HG03280 (cell line): Measurements from ENCODE around the gene PKD2L1.

Experiments used
- ATAC-seq: cut with Tn5 transposase; IDR thresholded peaks from one replicate; pipeline ENCODE4 v1.9.1; 2021; ENCODE audit warnings: mild to moderate bottlenecking, moderate library complexity; ENCODE audit not compliant: unreplicated experiment

The PKD2L1 gene

DNA sequence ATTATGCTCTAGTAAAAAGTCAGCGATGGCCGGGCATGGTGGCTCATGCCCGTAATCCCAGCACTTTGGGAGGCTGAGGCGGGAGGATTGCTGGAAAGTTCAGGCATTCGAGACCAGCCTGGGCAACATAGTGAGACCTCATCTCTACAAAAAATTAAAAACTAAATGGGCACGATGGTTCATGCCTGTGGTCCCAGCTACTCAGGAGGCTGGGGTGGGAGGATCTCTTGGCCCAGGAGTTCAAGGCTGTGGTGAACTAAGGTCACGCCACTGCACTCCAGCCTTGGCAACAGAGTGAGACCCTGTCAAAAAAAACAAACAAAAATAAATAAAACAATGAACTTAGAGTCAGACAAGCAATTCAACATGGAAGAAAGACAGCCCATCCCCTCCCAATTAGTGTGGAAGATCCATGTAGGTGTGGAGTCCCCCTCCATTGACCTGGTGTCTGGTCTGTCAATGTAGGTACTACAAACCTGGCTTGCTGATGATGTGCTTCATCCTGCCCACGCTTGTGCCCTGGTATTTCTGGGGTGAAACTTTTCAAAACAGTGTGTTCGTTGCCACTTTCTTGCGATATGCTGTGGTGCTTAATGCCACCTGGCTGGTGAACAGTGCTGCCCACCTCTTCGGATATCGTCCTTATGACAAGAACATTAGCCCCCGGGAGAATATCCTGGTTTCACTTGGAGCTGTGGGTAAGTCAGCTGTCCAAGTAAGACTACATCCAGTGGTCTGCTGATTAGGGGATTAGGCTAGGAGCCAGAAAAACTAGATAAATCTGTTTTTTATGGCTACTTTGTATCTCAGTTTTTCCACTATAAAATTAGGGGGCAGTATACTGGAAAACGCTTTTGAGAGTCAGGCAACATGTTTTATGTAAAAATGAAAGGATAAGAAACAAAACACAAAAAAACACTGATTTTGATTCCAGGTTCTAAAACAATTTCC is 26.3 kb upstream of the PKD2L1 start:
- no peak for ATAC-seq

- no peak for ATAC-seq
Measured at GRCh38 chr10:100355086-100355485, 25.1 kb upstream of the PKD2L1 start.

GRCh38 chr10:100353770-100354485 is 23.9 kb upstream of the PKD2L1 start:
- no peak for ATAC-seq

- ATAC-seq, result no peak
Measured at GRCh38 chr10:100350914-100351485, 21.0 kb upstream of the PKD2L1 start.

DNA sequence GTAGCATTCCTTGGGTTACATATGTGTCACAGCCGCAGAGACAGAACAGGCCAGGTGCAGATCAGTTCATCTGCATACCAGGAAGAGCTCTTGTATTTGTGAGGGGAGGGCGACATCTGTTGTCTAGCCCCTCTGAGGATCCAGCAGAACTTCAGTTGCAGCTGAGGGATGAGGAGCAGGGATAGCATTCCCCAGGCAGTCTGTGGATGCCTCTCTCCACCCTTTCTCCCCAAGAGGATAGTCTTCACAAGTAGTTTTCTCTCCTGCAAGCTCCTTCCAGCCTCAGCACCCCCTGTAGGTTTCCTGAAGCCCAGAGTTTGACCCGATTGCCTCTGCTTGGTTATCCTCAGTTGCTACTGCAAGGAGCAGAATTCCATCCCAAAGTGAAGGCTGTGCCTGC is 19.6 kb upstream of the PKD2L1 start:
- ATAC-seq, result no peak

DNA sequence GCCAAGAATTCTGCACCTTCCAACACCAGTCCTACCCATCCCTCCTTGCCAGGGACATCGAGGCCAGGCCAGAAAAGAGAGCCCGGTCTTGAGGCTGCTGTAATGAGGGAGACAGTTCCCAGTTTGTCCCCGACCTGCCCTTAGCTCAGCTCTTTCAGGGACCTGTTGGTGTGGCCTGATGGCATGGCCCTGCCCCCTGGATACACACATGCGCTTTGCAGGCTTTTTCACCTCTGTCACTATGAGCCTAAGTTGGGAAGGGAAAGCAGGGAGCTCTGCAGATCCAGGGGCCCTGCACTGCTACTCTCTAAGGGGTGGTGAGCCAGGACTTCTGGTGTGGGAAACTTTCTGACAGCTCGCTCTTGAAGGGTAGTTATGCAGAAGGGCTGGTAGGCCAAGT is 19.1 kb upstream of the PKD2L1 start:
- no peak for ATAC-seq

GRCh38 chr10:100348389-100348927 is 18.4 kb upstream of the PKD2L1 start:
- ATAC-seq, result no peak

DNA sequence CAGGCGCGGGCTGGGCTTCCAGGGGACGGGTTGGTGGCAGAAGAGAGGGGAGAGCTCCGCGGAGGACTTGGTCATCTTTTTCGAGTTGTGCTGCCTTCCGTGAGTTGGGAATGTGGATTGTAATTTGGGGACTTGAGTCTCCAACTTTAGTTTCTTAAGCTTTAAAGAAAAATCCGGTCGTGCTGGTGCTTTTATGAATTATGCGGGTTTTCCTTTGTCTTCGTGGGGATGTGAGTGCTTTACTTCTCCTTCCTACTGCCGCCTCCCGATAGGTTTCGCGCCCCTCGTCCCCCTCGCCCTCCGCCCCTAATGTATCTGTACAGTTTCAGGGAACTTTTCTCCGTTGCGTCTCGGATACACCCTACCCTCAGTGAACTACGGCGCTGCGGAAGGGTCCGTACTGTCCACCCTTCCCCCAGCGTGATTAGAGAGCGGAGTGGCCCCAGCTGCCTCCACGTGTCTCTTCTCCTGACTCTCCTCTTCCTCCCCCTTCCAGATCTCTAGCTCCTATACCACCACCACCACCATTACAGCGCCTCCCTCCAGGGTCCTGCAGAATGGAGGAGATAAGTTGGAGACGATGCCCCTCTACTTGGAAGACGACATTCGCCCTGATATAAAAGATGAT is 17.7 kb upstream of the PKD2L1 start:
- no peak for ATAC-seq

GRCh38 chr10:100346765-100347567 is 16.9 kb upstream of the PKD2L1 start, which contains the start of gene SCD:
Gene SCD (plus strand): TSS chr10:100347233. CDS start chr10:100347505, 272 bp downstream.
- ATAC-seq, result peak; percentile 90

GRCh38 chr10:100346351-100346764 is 16.3 kb upstream of the PKD2L1 start:
- ATAC-seq, result peak; percentile 50

DNA sequence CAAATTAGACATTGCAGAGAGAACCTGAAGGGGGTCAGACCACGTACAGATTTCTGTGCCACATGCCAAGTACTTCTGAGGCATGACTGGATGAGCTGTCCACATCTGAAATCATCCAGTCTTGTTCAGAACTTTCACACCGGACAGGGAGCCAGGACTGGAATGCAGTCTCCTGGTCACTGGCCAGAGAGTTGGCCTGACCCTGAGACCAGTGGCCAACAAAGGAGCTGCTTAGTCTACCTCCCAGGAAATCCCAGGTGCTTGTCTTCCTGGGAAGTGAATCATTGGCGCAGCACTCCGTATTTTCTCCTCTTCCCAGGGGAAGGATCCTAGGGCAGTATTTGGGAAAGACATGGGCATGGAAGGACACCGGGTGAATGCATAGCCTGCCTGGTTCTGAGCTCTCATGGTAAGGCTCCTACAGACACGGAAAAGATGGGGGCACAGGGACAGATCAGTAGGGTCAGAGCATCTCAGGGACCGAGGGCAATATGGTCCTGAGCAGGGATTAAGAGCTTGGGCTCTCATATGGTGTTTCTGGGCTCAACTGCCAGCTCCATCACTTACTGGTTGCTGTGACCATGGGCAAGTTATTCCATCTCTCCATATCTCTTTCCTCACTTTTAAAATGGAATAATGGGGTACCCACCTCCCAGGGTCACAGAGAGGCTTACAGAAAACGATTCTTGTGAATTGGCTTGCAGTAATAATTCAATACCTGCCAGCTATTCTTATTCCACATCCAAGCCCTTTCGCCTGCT is 15.7 kb upstream of the PKD2L1 start:
- no peak for ATAC-seq

DNA sequence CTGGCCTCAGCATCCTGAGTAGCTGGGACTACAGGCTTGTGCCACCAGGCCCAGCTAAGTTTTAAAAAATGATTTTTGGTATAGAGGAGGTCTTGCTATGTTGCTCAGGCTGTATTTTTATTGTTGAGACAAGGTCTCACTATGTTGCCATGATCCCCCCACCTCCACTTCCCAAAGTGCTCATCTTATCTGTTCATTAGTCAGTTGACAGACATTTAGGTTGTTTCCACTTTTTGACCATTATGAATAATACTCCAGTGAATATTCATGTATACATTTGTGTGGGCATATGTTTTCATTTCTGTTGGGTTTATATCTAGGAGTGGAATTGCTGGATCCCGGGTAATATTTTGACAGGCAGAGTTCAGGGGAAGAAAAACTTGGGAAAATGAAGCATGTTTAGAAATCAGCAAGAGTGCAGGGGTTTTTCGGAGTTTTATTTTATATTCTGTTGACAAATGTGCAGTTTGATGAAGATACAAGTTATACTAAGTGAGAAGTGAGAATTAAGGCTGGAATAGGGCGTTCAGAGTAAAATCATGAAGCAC is 14.3 kb upstream of the PKD2L1 start:
- no peak for ATAC-seq

DNA sequence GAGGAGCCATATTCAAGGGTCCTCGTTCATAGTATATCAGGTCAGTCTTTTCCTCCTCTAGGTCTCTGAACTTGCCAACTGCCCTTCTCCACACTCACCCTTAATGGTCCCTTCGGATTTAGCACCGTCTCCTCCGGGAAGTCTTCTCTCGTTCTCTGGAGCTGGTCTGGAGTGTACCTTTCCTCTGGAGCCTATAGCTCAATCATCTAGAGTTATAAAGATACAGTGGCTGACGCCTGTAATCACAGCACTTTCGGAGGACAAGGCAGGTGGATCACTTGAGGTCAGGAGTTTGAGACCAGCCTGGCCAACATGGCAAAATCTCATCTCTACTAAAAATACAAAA is 12.6 kb upstream of the PKD2L1 start:
- ATAC-seq, result no peak

DNA sequence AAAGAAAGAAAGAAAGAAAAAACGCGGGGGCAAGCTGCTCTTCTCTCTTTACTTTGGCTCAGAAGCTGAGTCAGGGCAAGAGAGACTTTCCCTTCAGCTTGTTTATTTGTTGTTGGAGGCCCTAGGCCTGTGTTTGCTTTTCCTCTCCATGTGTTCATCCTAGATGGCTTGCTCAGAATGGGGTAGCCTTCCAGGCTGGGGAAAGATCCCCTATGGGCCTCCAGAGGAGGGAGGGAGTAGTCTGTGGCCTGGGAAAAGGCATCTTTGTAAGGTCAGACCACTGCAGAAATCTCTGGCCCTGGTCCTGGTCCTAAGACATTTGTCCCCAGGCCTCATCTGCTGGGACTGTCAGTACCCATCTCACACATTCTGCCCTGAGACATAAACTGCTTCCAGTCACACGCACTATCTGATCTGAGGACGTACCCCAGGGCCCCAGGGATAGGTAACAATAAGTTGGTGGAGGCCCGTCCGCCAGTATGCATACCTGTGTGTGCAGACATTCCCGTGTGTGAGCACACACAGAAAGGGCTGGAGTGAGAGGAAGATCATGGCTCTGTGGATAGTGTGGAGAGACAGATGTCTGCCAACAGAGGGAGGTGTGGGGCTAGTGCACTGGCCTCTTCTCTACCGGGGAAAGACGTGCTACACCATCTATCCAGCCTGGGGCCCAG is 12.1 kb upstream of the PKD2L1 start:
- ATAC-seq, result no peak

GRCh38 chr10:100340948-100341847 is 11.2 kb upstream of the PKD2L1 start:
- ATAC-seq, result no peak

GRCh38 chr10:100339236-100339635 is 9.2 kb upstream of the PKD2L1 start:
- no peak for ATAC-seq

DNA sequence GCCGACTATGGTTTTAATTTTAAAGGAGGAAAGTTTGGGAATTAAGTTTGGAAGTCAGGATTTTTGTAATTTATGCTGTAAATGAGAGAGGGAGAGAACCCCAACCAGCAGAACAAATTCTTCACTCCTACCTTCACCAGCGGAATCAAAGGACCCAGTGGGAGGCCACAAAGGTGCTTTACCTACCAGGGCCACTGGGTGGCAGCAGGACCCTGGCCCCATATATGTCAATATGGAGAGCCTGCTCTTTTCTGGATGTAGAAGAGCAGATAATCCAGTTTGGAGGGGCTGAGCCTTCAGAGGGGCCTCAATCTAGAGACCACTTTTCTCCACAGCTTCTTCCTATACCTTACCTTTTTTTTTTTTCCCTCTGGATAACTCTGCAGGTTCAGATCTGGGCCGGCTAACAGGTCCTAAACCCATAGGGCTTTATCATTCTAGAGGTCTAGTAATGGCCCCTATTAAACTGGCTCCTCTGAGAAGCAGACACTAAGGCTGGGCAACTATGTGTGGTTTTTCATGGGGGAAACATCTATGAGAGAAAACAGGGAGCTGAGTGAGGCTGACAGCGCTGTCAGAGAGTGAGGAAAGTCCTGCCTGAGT is 8.5 kb upstream of the PKD2L1 start:
- no peak for ATAC-seq
